Suprapubic skin (tissue), 4 donors: ENCODE measurements around the gene GRPEL2.

Experiments used
- POLR2A ChIP-seq, 2 donors: fragments of 450-650 bp; IDR thresholded peaks; one replicate each; pipeline ENCODE4 v1.6.1; 2017; ENCODE audit warnings: antibody characterized with exemption in 2 of 2, mild to moderate bottlenecking in 2 of 2, moderate library complexity in 2 of 2
- POLR2AphosphoS5 ChIP-seq, 3 donors: sonication (generic); formaldehyde crosslinking; IDR thresholded peaks; one replicate each; pipeline ENCODE4 v1.6.1; 2017; ENCODE audit warnings: antibody characterized with exemption in 3 of 3
- TF ChIP-seq, protein P1 (sequence below), 2 donors: fragments of 200-600 bp in 1 of 2; fragments of 450-650 bp in 1 of 2; sonication (generic) in 1 of 2; IDR thresholded peaks; one replicate each; pipeline ENCODE4 v1.5.1; 2016 to 2019; ENCODE audit warnings: antibody characterized with exemption in 2 of 2, mild to moderate bottlenecking in 1 of 2, moderate library complexity in 1 of 2

DNA sequence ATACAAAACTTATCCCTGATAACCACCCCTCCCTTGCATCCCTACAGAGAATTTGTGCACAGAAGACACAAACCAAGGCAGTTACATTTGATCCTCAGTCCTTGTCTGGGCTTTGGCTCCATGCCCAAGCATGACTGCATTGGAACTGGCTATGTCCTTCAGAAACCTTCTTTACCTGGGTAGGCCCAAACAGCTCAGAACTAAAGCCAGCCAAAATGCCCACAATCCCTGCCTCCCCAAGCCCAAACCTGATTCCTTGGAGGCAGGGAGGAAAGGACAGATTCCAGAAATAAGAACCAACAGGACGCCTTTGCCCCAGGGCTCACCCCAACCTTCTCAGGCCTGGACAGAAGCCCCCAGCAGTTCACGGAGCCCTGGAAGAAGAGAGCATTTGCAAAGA is 25.6 kb downstream of the GRPEL2 start:
- TF ChIP-seq POLR2A (IDR thresholded peaks at IDR 0.05), result no peak
- TF ChIP-seq, protein P1, sequence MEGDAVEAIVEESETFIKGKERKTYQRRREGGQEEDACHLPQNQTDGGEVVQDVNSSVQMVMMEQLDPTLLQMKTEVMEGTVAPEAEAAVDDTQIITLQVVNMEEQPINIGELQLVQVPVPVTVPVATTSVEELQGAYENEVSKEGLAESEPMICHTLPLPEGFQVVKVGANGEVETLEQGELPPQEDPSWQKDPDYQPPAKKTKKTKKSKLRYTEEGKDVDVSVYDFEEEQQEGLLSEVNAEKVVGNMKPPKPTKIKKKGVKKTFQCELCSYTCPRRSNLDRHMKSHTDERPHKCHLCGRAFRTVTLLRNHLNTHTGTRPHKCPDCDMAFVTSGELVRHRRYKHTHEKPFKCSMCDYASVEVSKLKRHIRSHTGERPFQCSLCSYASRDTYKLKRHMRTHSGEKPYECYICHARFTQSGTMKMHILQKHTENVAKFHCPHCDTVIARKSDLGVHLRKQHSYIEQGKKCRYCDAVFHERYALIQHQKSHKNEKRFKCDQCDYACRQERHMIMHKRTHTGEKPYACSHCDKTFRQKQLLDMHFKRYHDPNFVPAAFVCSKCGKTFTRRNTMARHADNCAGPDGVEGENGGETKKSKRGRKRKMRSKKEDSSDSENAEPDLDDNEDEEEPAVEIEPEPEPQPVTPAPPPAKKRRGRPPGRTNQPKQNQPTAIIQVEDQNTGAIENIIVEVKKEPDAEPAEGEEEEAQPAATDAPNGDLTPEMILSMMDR (IDR thresholded peaks at IDR 0.05), result no peak
- TF ChIP-seq POLR2AphosphoS5 (IDR thresholded peaks at IDR 0.05), result no peak
